ENCODE results near the gene UBLCP1. TPM values are rescaled to one million over a fixed set of nuclear protein-coding genes. Genes with fewer than 3 reads are reported as not detected.

Gene UBLCP1
- total RNA-seq, 2 donors from 2014 or later = 40.2 to 42.0 TPM

GRCh38 chr5:159303286-159303685 lies 40.2 kb downstream of the UBLCP1 start:
- H3K27ac Mint-ChIP-seq = no peak overlapping the region
- no peaks in the 10 kb centered on the region for H3K4me1 Mint-ChIP-seq (ENCODE audit: low read depth)
- H3K27me3 Mint-ChIP-seq (ENCODE audit: low read depth) = peaks cover 3% of the 10 kb centered on the region
- ATAC-seq (replicated peaks in 1 of 2) (no peak), DNase-seq (no peak)
- peaks cover 14 to 16% of the 10 kb centered on the region in 2 donors for H3K9me3 Mint-ChIP-seq
- peaks cover 14% of the 10 kb centered on the region in 2 donors for H3K36me3 Mint-ChIP-seq (ENCODE audit: insufficient read depth in 2 of 2)
- H3K4me3 Mint-ChIP-seq = no peak overlapping the region

GRCh38 chr5:159304961-159305595 lies 42.0 kb downstream of the UBLCP1 start:
- peaks cover 10 to 11% of the 10 kb centered on the region in 2 donors for H3K9me3 Mint-ChIP-seq
- peaks cover 3% of the 10 kb centered on the region for H3K4me1 Mint-ChIP-seq (ENCODE audit: low read depth)
- DNase-seq (no peak), ATAC-seq (replicated peaks in 1 of 2) (no peak)
- H3K27ac Mint-ChIP-seq = no peak overlapping the region
- H3K27me3 Mint-ChIP-seq (ENCODE audit: low read depth) = peaks cover 15% of the 10 kb centered on the region
- H3K36me3 Mint-ChIP-seq (ENCODE audit: insufficient read depth in 2 of 2) = peaks cover 9 to 12% of the 10 kb centered on the region in 2 donors
- H3K4me3 Mint-ChIP-seq = no peak overlapping the region

GRCh38 chr5:159309689-159310433 lies 46.8 kb downstream of the UBLCP1 start:
- Mint-ChIP-seq H3K36me3 (ENCODE audit: insufficient read depth in 2 of 2) (no peaks in the 10 kb centered on the region), H3K27me3 (ENCODE audit: low read depth) (peaks cover 40% of the 10 kb centered on the region), H3K9me3 (no peaks in the 10 kb centered on the region), H3K27ac (no peak overlapping the region), H3K4me1 (ENCODE audit: low read depth) (peaks cover 13% of the 10 kb centered on the region), H3K4me3 (peak overlapping the region in 1 of 2 donors; percentile 70)
- ATAC-seq (replicated peaks in 1 of 2) (no peak), DNase-seq (no peak)

- H3K27me3 Mint-ChIP-seq (ENCODE audit: low read depth) = peaks cover 40% of the 10 kb centered on the region
- H3K4me1 Mint-ChIP-seq (ENCODE audit: low read depth) = peaks cover 13% of the 10 kb centered on the region
- H3K4me3 Mint-ChIP-seq = peak overlapping the region; percentile 49 to 70
These were observed 47.4 kb downstream of the UBLCP1 start for GRCh38 chr5:159310511-159310910.

GRCh38 chr5:159311063-159311462 lies 48.0 kb downstream of the UBLCP1 start:
- no peak for ATAC-seq (replicated peaks in 1 of 2)
- no peaks in the 10 kb centered on the region for H3K9me3 Mint-ChIP-seq
- peaks cover 13% of the 10 kb centered on the region for H3K4me1 Mint-ChIP-seq (ENCODE audit: low read depth)
- peaks cover 40% of the 10 kb centered on the region for H3K27me3 Mint-ChIP-seq (ENCODE audit: low read depth)
- DNase-seq = no peak
- no peak overlapping the region for H3K27ac Mint-ChIP-seq
- peak overlapping the region; percentile 49 to 70 for H3K4me3 Mint-ChIP-seq
- H3K36me3 Mint-ChIP-seq (ENCODE audit: insufficient read depth in 2 of 2) = no peaks in the 10 kb centered on the region

More at GRCh38 chr5:159310511-159310910, 47.4 kb downstream of the UBLCP1 start:
- DNase-seq (peak; percentile 15 to 38), ATAC-seq (replicated peaks in 1 of 2) (peak; percentile 74 to 78)
- Mint-ChIP-seq H3K9me3 (no peaks in the 10 kb centered on the region), H3K27ac (no peak overlapping the region), H3K36me3 (ENCODE audit: insufficient read depth in 2 of 2) (no peaks in the 10 kb centered on the region)

- Mint-ChIP-seq H3K36me3 (ENCODE audit: insufficient read depth in 2 of 2) (no peaks in the 10 kb centered on the region), H3K4me3 (no peak overlapping the region), H3K27ac (no peak overlapping the region), H3K27me3 (ENCODE audit: low read depth) (peaks cover 37% of the 10 kb centered on the region), H3K4me1 (ENCODE audit: low read depth) (peaks cover 13% of the 10 kb centered on the region), H3K9me3 (no peaks in the 10 kb centered on the region)
- DNase-seq (no peak), ATAC-seq (replicated peaks in 1 of 2) (no peak)
These were observed 50.1 kb downstream of the UBLCP1 start for GRCh38 chr5:159313197-159313596.

GRCh38 chr5:159316519-159317383 lies 53.7 kb downstream of the UBLCP1 start:
- no peaks in the 10 kb centered on the region for H3K4me1 Mint-ChIP-seq (ENCODE audit: low read depth)
- ATAC-seq (replicated peaks in 1 of 2) = peak; percentile 70 to 71
- H3K4me3 Mint-ChIP-seq = no peak overlapping the region
- H3K27me3 Mint-ChIP-seq (ENCODE audit: low read depth) = peaks cover 14% of the 10 kb centered on the region
- no peaks in the 10 kb centered on the region for H3K9me3 Mint-ChIP-seq
- H3K36me3 Mint-ChIP-seq (ENCODE audit: insufficient read depth in 2 of 2) = no peaks in the 10 kb centered on the region
- peak; percentile 23 to 43 for DNase-seq
- H3K27ac Mint-ChIP-seq = no peak overlapping the region

- Mint-ChIP-seq H3K4me1 (ENCODE audit: low read depth) (no peaks in the 10 kb centered on the region), H3K9me3 (no peaks in the 10 kb centered on the region)
These were observed 54.8 kb downstream of the UBLCP1 start for GRCh38 chr5:159317849-159318248.

GRCh38 chr5:159318448-159318847 lies 55.4 kb downstream of the UBLCP1 start:
- no peak for DNase-seq
- Mint-ChIP-seq H3K27ac (no peak overlapping the region), H3K36me3 (ENCODE audit: insufficient read depth in 2 of 2) (no peaks in the 10 kb centered on the region), H3K9me3 (no peaks in the 10 kb centered on the region), H3K27me3 (ENCODE audit: low read depth) (no peaks in the 10 kb centered on the region), H3K4me3 (no peak overlapping the region), H3K4me1 (ENCODE audit: low read depth) (no peaks in the 10 kb centered on the region)
- ATAC-seq (replicated peaks in 1 of 2) = no peak

More at GRCh38 chr5:159317849-159318248, 54.8 kb downstream of the UBLCP1 start:
- H3K36me3 Mint-ChIP-seq (ENCODE audit: insufficient read depth in 2 of 2) = no peaks in the 10 kb centered on the region
- H3K27ac Mint-ChIP-seq = no peak overlapping the region
- peaks cover 6% of the 10 kb centered on the region for H3K27me3 Mint-ChIP-seq (ENCODE audit: low read depth)
- H3K4me3 Mint-ChIP-seq = no peak overlapping the region
- no peak for ATAC-seq (replicated peaks in 1 of 2)
- no peak for DNase-seq

- ATAC-seq (replicated peaks in 1 of 2) = no peak
- H3K4me1 Mint-ChIP-seq (ENCODE audit: low read depth) = no peaks in the 10 kb centered on the region
- no peak overlapping the region for H3K27ac Mint-ChIP-seq
- H3K27me3 Mint-ChIP-seq (ENCODE audit: low read depth) = no peaks in the 10 kb centered on the region
- no peak overlapping the region for H3K4me3 Mint-ChIP-seq
- no peaks in the 10 kb centered on the region for H3K9me3 Mint-ChIP-seq
- H3K36me3 Mint-ChIP-seq (ENCODE audit: insufficient read depth in 2 of 2) = no peaks in the 10 kb centered on the region
- DNase-seq = no peak
These were observed 56.3 kb downstream of the UBLCP1 start for GRCh38 chr5:159319363-159319762.

GRCh38 chr5:159319832-159320231 lies 56.7 kb downstream of the UBLCP1 start:
- H3K4me1 Mint-ChIP-seq (ENCODE audit: low read depth) = no peaks in the 10 kb centered on the region
- ATAC-seq (replicated peaks in 1 of 2) (no peak), DNase-seq (no peak)
- H3K36me3 Mint-ChIP-seq (ENCODE audit: insufficient read depth in 2 of 2) = no peaks in the 10 kb centered on the region
- no peak overlapping the region for H3K4me3 Mint-ChIP-seq
- no peaks in the 10 kb centered on the region for H3K9me3 Mint-ChIP-seq
- H3K27me3 Mint-ChIP-seq (ENCODE audit: low read depth) = no peaks in the 10 kb centered on the region
- H3K27ac Mint-ChIP-seq = no peak overlapping the region

- no peak overlapping the region for H3K27ac Mint-ChIP-seq
- no peaks in the 10 kb centered on the region for H3K4me1 Mint-ChIP-seq (ENCODE audit: low read depth)
- DNase-seq (no peak), ATAC-seq (replicated peaks in 1 of 2) (no peak)
- H3K4me3 Mint-ChIP-seq = no peak overlapping the region
- H3K9me3 Mint-ChIP-seq = no peaks in the 10 kb centered on the region
- peaks cover 6% of the 10 kb centered on the region for H3K27me3 Mint-ChIP-seq (ENCODE audit: low read depth)
- no peaks in the 10 kb centered on the region for H3K36me3 Mint-ChIP-seq (ENCODE audit: insufficient read depth in 2 of 2)
These were observed 59.1 kb downstream of the UBLCP1 start for GRCh38 chr5:159322180-159322579.

Data from activated T-cell treated with anti-CD3 and anti-CD28 coated beads, Interleukin-2, amount 50 U/mL, for 72 hours (primary cell).